Measurements from ENCODE around the gene KCNJ16.

The KCNJ16 gene

GRCh38 chr17:70099294-70099693, 24.3 kb downstream of the KCNJ16 start:
- no peak for DNase-seq

DNA sequence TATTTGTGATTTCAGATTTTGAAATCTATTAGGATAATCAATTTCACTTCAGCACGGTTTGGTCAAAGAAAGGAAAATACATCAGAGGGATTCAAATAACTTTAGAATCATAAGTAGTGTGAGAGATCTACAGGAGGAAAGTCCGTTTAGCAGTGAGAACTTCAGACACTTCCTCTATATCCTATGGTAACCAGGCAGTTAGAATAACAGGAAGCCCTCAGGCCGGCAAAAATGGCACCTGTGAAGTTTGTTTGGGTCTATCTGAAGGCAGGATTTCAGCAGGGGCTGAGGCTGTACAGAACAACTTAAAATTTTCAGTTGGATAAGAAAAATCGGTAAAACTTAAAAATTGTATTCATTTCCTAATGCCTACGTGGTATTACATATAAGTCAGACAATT, 24.9 kb downstream of the KCNJ16 start:
- no peak for DNase-seq

DNA sequence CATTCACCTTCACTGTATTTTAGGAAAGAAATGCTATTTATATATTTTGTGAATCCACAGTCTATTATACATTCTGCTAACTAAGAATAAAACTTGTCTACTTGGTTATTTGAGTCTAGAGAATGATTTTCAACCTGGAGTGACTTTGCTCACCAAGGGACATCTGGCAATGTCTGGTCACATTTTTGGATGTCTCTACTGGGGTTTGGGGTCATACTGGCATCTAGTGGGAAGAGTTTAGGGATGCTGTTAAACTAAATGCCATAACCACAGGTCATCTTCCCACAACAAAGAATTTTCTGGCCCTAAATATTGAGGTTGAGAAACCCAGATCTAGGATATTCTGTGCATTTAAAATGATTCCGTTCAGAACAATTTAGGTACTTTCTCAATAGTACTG, 26.0 kb downstream of the KCNJ16 start:
- peak; percentile 43 for DNase-seq

GRCh38 chr17:70102531-70102930, 27.5 kb downstream of the KCNJ16 start:
- no peak for DNase-seq

DNA sequence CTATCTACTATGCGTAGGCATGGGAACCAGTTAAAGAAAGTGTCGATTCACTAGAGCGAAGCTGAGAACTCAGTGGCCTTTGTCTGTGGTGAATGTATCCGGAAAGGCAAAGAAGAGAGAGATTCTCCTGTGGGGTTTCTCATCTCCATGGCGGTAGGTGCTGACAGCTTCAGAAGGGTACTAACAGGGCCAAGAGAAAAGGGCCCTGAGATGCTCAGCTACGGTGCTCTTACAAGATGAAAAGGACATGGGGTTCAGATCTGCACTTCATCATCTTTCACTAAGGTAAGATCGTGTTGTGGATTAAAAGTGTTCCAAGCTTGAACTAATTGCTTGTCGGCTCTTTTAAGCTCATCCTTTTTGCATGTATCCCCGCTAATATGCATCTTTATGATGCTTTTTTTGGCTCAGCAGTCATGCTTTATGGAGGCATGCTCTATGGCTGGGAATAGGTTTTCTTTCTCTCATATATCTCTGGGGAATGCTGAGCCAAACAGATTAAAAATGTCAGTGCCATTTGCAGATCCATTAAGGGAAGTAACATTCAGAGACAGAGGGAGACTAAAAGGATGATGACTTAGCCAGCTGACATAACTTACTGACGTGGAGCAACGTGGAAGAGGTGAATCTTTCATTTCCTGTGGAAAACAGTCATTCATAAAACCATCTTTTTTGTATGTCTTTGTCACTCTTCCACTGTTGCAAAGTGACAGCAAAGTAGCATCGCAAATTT, 29.9 kb downstream of the KCNJ16 start:
- no peak for DNase-seq

- DNase-seq = no peak
Measured at GRCh38 chr17:70105641-70106040, 30.6 kb downstream of the KCNJ16 start.

DNA sequence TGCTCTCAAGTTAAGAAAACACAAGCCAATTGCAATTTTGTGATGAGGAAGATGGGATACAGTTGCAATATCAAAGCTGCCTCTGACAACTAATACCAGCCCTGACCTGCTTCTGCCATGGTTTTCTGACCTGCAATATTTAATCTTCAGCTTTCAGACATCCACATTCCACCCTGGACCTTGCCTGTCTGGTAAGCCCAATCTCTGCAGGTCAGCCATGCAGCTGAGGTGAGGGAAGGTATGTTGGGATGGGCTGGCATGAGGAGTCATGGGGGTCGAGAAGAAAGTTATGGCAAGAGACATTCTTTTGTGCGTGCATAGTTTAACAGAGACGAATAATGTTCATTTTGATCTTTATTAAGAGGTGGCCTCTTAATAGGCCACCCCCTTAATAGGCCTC, 31.5 kb downstream of the KCNJ16 start:
- no peak for DNase-seq

DNA sequence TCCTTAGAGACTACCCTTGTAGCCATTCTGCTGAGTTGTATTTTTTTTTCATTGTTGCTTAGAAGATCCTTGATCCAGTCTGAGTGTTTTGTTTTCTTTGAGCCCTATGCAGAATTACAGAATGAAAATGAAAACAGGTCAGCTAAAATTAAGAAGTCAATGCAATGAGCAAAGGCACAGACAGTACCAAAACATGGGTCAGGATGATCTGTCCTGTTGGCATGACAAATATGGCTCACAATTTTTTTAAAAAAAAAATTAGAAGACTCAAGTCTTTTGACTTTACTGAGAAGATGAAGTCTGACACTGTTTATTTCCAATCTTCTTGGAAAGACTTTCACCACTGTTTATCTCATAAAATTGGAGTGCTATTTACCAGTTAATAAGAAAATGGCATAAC, 32.4 kb downstream of the KCNJ16 start:
- peak; percentile 19 for DNase-seq

- DNase-seq = no peak
Measured at GRCh38 chr17:70107904-70108565, 33.0 kb downstream of the KCNJ16 start.

- DNase-seq = no peak
Measured at GRCh38 chr17:70109497-70109896, 34.5 kb downstream of the KCNJ16 start.

- DNase-seq = no peak
Measured at GRCh38 chr17:70110443-70110880, 35.4 kb downstream of the KCNJ16 start.

DNA sequence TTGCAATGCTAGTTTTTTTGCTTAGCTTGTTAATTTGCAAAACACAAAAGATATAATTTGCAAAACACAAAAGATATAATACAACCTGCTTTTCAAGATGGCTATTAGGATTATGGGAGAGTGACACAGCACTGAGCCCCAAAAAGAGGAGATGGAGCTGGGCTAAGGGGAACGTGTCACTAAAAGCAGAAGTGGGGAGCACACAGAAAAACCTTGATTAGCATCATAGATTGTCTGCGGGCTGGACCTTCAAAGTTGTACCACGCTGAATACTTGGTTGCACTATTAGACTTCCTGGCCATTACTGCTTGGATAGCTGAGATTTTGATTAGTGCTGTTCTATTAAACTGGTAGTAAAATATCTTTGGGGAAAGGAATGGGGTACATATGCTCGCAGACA, 36.2 kb downstream of the KCNJ16 start:
- DNase-seq = no peak

GRCh38 chr17:70114405-70114804, 39.4 kb downstream of the KCNJ16 start:
- DNase-seq = no peak

DNA sequence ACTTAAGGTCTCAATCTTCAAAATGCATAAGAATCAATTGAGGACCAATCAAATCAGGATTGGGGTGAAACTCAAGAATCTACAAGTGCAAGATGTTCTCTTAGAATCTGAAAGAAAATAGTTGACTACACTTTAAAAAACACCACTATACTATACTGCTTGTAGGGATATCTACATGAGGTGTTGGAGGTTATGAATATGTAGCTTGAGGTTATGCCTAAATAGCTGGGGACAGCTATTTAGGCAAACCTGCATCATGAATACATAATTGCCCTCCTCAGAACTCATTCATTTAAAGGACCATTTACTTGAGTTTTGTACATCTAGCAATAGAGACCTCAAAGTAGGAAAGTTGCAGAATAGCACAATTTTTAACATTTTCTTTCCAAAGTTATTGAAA, 40.1 kb downstream of the KCNJ16 start:
- DNase-seq = no peak

- no peak for DNase-seq
Measured at GRCh38 chr17:70116919-70117318, 41.9 kb downstream of the KCNJ16 start.

- DNase-seq = no peak
Measured at GRCh38 chr17:70119545-70119944, 44.5 kb downstream of the KCNJ16 start.

- peak; percentile 15 for DNase-seq
Measured at GRCh38 chr17:70119983-70120382, 45.0 kb downstream of the KCNJ16 start.

DNA sequence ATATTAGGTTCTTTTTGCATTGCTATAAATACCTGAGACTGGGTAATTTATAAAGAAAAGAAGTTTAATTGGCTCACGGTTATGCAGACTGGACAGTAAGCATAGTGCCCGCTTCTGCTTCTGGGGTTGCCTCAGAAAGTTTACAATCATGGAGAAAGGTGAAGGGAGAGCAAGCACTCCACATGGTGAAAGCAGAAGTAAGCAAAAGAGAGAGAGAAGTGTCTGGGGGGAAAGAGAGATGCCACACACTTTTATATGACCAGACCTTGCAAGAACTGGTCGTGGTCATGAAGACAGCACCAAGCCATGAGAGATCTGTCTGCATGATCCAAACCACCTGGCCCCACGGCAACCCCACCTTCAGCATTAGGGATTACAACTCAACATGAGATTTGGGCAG, 45.4 kb downstream of the KCNJ16 start:
- no peak for DNase-seq

GRCh38 chr17:70121126-70121525, 46.1 kb downstream of the KCNJ16 start:
- DNase-seq = no peak

DNA sequence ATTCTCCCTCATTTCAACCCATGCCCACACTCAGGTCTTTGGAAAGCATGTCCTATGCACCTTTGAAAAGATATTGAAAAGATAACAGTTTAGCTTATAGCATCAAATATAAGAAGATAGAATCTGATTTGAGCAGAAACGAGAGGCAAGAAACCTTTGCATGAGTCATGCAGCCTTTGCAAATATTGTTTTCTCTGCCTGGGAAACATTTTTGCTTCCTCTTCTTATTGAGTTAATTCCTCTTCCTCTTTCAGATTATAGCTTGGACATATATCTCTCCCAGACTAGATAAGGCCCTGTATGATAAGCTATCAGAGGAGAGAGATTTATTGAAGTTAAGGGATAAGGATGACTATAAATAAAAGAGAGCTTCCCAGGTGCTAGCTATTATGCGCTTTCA, 48.2 kb downstream of the KCNJ16 start:
- no peak for DNase-seq

- no peak for DNase-seq
Measured at GRCh38 chr17:70124723-70125122, 49.7 kb downstream of the KCNJ16 start.

DNA sequence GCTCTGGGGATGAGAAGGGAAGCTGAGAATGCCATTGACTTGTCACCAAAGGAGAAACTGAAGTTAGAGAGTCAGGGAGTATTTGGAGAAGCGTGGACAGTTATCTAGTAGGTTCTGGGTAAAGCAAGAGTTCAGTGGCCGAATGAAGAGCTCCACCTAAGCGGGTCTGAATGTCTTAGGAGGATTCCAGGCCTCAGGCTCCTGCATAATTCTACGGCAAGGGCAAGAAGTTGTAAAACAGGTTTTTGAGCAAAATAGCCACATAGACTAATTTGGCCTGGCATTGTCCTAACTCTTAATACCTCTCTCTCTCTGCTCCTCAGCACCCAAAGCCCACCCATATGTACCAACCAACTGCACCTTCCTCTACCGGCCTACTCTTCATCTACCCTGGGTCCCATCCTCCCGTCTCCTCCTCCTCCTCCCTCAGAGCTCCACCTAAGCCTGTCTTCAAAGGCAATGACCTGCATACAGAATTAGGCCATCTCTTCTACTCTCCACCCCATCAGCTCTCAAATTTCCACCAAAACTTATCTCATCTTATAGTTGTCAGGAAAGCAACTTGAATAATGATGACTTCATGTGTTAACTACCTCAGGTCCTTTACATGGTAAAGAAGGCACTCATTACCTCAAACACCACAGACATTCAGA, 52.3 kb downstream of the KCNJ16 start:
- DNase-seq = no peak

DNA sequence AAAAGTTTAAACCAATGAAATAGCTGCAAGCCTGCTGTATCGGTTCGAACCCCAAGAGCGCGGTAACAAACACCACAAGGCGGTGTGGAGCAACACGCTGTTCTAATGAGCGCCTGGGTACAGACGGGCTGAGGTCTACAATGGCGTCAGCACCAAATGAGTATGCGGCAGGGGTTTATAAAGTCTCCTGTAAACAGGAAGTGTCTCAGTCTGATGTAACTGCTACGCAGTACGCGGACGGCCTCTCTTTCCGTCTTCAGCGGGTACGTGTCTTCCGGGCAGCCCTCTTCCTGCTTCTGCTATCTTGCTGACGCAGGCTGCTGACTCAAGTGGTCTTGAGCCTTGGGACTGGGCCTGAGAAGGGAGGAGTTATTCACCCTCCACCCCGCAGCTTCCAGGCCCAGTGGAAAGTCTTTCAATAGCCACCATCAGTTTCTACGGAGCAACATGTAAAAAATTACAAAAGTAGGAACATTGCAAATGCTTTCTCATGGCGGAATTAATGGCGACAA, 53.8 kb downstream of the KCNJ16 start:
- no peak for DNase-seq

DNA sequence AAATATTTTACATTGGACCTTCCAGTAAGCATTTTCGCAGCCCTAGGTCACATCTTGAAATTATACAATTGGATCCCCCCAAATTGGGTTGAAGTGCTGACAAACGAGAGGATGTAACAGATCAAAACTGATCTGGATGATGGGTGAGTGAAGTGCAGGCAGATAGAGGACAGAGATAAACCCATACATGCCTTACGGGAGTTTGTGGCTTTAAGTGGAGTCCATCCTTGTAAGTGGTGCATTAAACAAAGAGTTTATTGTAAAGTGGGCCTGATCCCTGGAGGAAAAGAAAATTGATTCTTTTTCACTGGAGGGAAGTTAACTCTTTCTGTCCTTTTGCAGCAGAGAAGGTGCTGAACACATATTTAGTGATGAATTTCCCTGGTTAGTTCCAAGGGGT, 55.3 kb downstream of the KCNJ16 start:
- no peak for DNase-seq
